AG04449 (cell line): ENCODE results near the gene DNAH7.

Source experiments
- CTCF ChIA-PET: fragments of 350-600 bp; formaldehyde crosslinking; extraction: SDS; loops from one replicate; lab custom pipeline; 2021; ENCODE audit warnings: antibody characterized with exemption; lab: Yijun Ruan, JAX
- POLR2A ChIA-PET: fragments of 400-600, 350-600 bp; formaldehyde crosslinking; extraction: SDS; loops from one replicate; lab custom pipeline; 2020; ENCODE audit warnings: antibody characterized with exemption, inconsistent platforms; lab: Yijun Ruan, JAX
- DNase-seq: peaks from one replicate; pipeline ENCODE4 v3.0.0-alpha.2; 2010; ENCODE audit warnings: low read depth, low spot score
- H3K4me3 ChIP-seq: 2 replicates; pipeline ENCODE4 v1.5.1; 2011; ENCODE audit warnings: low read depth, mild to moderate bottlenecking, control low read depth, low read length
- CTCF ChIP-seq: IDR thresholded peaks from one replicate; pipeline ENCODE4 v1.5.1; 2011; ENCODE audit warnings: mild to moderate bottlenecking, moderate library complexity, low read length, control low read depth, inconsistent platforms; ENCODE audit not compliant: insufficient read depth; ENCODE audit errors: missing control alignments

Gene DNAH7

GRCh38 chr2:195842932-195843331 is 225.7 kb downstream of the DNAH7 start:
- ChIA-PET CTCF (interaction anchor here (0.8 kb wide), 1 partner anchor 24 kb away, joined by 3 read pairs; no protein-coding TSS in a partner anchor), POLR2A (no interaction called here)
- no peak for TF ChIP-seq CTCF
- H3K4me3 ChIP-seq = no peak overlapping the region
- no peak for DNase-seq

- DNase-seq = no peak
- no peak overlapping the region for H3K4me3 ChIP-seq
- TF ChIP-seq CTCF = no peak
- CTCF ChIA-PET = no interaction called here
- POLR2A ChIA-PET = no interaction called here
Measured at GRCh38 chr2:195838002-195838401, 230.6 kb downstream of the DNAH7 start.

GRCh38 chr2:195836002-195836401 is 232.6 kb downstream of the DNAH7 start:
- no peak for DNase-seq
- no peak overlapping the region for H3K4me3 ChIP-seq
- no peak for TF ChIP-seq CTCF
- CTCF ChIA-PET = no interaction called here
- POLR2A ChIA-PET = no interaction called here

GRCh38 chr2:195834836-195835235 is 233.8 kb downstream of the DNAH7 start:
- TF ChIP-seq CTCF = no peak
- H3K4me3 ChIP-seq = no peak overlapping the region
- POLR2A ChIA-PET = no interaction called here
- CTCF ChIA-PET = no interaction called here
- DNase-seq = no peak

- CTCF ChIA-PET = no interaction called here
- POLR2A ChIA-PET = interaction anchor here (1.3 kb wide), 1 partner anchor 165 kb away, joined by 3 read pairs; no protein-coding TSS in a partner anchor
- no peak for DNase-seq
- H3K4me3 ChIP-seq = no peak overlapping the region
- no peak for TF ChIP-seq CTCF
Measured at GRCh38 chr2:195830968-195831950, 237.4 kb downstream of the DNAH7 start.

- H3K4me3 ChIP-seq = no peak overlapping the region
- CTCF ChIA-PET = no interaction called here
- POLR2A ChIA-PET = no interaction called here
- no peak for DNase-seq
- TF ChIP-seq CTCF = no peak
Measured at GRCh38 chr2:195824478-195824877, 244.2 kb downstream of the DNAH7 start.
